SK-N-DZ (cell line): ENCODE results near the gene BAZ2A.
"Not testable (repeated sequence)": the region's sequence is repeated elsewhere in the genome, so short reads cannot be mapped to it uniquely, and the experiment has no call there.

Experiments
- DNase-seq: peaks from one replicate; pipeline ENCODE4 v3.0.0-alpha.2; 2015; ENCODE audit warnings: low spot score

The BAZ2A gene

GRCh38 chr12:56599041-56599440 is 31.1 kb downstream of the BAZ2A start:
- no peak for DNase-seq

DNA sequence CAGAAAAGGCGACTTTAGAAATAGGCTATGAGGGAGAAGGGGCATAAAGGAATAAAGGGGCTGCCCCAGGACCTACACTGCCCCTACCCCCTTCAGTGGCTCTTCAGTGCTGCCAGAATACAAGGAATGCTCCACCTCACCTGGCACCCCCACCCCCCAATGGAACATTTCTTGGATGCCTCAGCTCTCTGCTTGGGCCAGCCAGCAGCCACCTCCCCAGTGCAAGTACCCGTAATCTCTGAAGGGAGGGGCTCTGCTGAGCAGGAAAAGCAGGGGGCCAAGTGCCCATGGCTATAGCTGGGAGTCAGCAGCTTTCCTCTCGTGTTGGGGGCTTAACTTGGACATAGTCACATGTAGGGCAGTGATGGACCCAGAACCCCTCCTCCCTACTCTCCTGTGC is 33.3 kb downstream of the BAZ2A start:
- DNase-seq = no peak

DNA sequence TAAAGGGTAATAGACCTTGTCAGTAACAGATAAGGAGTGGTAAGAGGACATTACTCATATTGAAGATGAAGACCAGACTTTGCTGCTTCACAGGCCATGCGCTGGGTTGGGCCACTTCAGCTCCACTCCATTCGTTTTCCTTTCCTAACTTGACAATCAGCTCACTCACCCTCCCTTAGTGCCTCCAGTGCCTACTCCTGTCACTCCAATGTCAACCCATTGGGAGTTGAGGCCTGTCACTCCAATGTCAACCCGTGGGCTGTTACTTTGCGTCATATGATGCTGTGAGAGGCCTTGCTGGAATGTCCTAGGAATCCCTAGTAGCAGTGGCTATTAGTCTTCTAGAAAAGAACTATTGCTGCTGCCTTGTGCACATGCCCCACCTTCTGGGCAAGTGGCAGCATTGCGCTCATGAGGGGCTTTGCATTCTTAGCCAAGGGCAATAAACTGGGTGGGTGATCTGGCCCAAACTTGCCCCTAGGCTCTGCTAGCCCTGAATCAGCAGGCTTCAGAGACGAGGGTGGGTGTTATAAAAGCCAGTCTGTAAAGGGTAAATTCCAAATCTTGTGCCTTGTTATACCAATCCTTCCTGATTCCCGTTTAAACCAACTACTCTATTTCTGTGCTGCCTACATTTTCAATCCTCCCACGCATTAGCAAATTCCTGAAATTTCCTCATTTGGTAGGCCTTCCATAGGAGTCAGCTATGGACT is 36.1 kb downstream of the BAZ2A start:
- peak; percentile 69 for DNase-seq

DNA sequence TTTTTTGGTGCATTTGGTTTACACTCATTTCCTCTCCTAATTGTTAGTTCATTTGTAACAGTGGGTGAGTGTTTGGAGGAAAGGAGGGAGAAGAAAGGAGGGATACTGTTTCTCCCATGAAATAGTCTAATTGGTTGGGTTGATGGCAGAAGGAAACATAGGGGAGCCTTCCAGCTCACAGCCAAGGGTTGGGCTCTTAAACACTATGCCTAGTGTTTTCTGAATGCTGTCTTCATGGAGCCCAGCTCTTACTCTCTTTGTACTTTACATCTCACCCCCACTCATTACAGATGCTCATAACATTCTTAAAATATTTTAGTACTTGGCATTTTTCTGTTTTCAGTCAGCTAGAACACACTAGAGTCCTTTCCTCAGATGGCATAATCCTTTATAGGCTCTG is 38.2 kb downstream of the BAZ2A start:
- no peak for DNase-seq

DNA sequence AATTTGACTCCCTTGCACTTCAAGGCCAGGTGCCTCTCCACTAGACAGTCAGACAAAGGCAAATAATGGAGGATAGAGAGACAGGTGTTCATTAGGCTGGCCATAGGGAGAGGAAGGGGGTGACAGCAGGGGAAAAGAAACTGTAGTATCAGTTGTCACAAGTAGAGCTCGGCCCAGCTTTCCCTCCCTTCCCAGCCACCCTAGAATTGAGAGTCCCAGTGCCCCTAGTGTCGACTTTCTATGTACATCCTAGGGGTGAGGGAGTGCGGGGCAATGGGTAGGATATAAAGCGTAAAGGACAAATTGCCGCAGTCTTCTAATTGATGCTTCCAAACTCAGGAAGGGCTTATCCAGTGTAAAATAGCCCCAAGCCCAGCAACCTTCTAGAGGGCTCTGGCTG is 39.0 kb downstream of the BAZ2A start:
- DNase-seq = no peak

- DNase-seq = peak; percentile 55
These were observed 39.8 kb downstream of the BAZ2A start for GRCh38 chr12:56590237-56590830.

- DNase-seq = no peak
These were observed 40.3 kb downstream of the BAZ2A start for GRCh38 chr12:56589783-56590182.

DNA sequence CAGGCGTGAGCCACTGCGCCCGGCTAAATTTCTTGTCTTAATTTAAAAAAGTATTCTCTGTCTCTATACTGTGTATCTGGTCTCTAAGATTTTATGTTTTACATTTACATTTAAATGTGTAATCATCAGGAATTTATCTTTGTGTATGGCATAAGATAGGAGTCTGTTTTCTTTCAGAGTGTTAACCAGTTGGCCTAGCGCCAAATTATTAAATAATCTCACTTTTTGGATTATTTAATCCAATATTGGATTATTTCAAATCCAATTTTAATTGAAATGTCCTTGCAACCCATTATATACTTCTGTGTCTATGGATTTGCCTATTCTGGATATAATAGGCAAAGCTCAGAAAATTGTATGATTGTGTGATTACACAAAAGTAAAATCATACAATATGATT is 45.0 kb downstream of the BAZ2A start:
- no peak for DNase-seq

GRCh38 chr12:56581418-56582145 is 48.5 kb downstream of the BAZ2A start:
- no peak for DNase-seq

DNA sequence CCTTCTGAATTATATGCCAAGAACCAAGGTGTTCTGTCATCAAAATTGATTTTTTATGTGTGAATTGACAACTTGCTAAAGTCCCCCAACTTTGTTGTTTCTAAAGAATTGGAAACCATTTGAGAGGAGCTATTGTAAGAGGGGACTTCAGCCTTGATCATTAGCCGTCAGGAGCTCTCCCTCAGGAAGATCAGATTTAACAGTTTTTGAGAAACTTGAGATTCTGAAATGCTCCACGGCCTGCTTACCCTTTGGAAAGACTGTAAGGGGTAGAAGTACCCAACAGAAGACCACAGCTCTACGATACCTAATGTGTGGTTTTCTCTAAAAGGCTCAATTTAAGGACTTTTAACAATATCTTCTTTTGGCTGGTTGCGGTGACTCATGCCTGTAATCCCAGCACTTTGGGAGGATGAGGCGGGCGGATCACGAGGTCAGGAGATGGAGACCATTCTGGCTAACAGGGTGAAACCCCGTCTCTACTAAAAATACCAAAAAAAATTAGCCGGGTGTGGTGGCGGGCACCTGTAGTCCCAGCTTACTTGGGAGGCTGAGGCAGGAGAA is 51.1 kb downstream of the BAZ2A start:
- no peak for DNase-seq

DNA sequence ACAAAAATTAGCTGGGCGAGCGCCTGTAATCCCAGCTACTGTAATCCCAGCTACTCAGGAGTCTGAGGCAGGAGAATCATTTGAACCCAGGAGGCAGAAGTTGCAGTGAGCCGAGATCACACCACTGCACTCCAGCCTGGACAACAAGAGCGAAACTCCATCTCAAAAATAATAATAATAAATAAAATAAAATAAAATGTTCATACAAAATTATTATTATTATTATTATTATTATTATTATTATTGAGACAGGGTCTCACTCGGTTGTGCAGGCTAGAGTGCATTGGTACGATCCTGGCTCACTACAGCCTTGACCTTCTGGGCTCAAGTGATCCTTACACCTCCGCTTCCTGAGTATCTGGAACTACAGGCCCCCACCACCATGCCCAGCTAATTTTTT is 52.9 kb downstream of the BAZ2A start:
- not testable (repeated sequence) for DNase-seq

GRCh38 chr12:56574210-56574609 is 55.9 kb downstream of the BAZ2A start:
- no peak for DNase-seq

DNA sequence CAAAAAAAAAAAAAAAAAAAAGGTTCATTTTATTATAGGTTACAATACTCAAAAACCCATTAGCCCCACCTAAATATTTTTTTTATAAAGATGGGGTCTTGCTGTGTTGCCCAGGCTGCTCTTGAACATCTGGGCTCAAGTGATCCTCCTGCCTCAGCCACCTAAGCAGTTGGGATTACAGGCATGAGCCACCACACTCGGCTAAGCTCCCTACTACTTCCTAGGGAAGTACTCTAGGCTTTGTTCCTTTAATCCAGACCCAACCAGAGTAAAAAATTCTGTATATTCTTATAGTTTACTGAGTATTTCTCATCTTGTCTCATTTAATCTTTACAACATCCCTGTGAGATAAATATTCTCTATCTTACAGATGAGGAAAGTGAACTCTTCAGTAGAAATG is 57.8 kb downstream of the BAZ2A start:
- no peak for DNase-seq

GRCh38 chr12:56571121-56571520 is 59.0 kb downstream of the BAZ2A start:
- peak; percentile 30 for DNase-seq

DNA sequence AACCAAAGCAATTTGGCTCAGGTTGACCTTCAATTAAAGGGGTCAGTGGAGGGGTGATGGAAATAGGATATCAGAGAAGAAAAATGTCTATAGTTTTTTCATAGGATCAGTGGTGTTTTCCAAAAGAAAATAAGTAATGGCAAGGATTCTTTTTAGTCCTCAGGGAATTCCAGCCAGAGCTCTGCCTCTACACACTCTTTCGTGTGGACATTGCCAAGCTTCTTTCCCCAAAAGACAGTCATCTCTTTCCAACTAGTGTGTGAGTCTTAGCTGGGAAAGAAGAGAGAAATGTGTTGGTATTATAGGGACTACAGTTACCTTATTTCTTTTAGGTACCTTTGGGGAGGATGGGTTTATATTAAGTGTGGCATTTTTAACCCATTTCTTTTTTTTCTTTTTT is 62.0 kb downstream of the BAZ2A start:
- no peak for DNase-seq

GRCh38 chr12:56565510-56566101 is 64.5 kb downstream of the BAZ2A start:
- DNase-seq = no peak

GRCh38 chr12:56551070-56551469 is 79.1 kb downstream of the BAZ2A start:
- no peak for DNase-seq

- DNase-seq = no peak
These were observed 83.4 kb downstream of the BAZ2A start for GRCh38 chr12:56546680-56547079.
